Measurements from ENCODE around the gene MEMO1.
A peak's percentile ranks its signal among the peaks of the same experiment; 100 is the strongest.
"Not testable (repeated sequence)": the region's sequence is repeated elsewhere in the genome, so short reads cannot be mapped to it uniquely, and the experiment has no call there.

The MEMO1 gene

DNA sequence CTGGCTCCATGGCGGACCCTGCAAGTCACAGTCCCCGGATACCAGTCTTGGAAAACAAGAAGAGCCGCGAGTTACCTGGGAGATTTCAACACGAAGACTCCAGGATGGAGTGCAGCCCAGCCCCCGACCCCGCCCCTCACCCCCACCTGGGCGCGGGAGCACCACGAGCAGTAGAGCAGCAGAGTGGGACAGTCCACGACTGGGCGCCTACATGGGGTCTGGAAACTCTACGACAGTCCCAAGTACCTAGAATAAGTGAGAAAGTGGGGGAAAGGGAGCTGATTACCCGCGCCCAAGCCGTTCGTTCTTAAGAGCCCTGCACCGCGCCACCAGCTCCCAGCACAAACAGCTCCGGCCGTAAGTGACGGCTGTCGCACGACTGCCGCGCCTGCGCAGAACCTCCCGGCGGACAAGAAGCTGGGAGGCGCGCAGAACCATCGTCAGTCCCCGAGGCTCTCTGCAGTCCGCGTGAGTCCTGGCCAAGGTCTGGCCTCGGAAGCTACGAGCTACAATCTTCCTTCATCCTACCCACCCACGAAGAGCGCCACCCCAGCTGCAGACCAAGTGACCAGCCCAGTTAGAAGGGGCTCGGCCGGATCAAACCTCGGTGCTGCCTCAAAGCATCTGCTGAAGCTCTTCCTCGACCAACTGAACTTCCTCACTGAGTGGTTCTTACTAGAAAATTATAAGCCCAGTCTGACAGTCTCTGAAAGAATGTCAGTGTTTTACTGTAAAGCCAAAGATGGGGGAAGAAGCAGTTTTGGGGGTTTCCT lies 28.8 kb upstream of the MEMO1 start, which contains the start of gene DPY30:
TSS of gene DPY30 (minus strand) at position 359 of the 773 bp plus-strand sequence. CDS start at position 10, 349 bp downstream.
- TF ChIP-seq MYC (IDR thresholded peaks at IDR 0.05; ENCODE audit: low read depth, low read length) (peak; percentile 79), CTCF (IDR thresholded peaks at IDR 0.05; ENCODE audit: low read depth, low read length) (no peak), POLR2A (IDR thresholded peaks at IDR 0.05; ENCODE audit: extremely low read depth, insufficient read length) (peak; percentile 99), MAX (IDR thresholded peaks at IDR 0.05; ENCODE audit: low read depth, low read length) (peak; percentile 58; the same call in 1 of the 2 replicates)
- DNase-seq (ENCODE audit: low read depth) = peak; percentile 97
- peak within 1 kb of the TSS; percentile 88 for H3K4me3 ChIP-seq (ENCODE audit: low read depth, low read length)

DNA sequence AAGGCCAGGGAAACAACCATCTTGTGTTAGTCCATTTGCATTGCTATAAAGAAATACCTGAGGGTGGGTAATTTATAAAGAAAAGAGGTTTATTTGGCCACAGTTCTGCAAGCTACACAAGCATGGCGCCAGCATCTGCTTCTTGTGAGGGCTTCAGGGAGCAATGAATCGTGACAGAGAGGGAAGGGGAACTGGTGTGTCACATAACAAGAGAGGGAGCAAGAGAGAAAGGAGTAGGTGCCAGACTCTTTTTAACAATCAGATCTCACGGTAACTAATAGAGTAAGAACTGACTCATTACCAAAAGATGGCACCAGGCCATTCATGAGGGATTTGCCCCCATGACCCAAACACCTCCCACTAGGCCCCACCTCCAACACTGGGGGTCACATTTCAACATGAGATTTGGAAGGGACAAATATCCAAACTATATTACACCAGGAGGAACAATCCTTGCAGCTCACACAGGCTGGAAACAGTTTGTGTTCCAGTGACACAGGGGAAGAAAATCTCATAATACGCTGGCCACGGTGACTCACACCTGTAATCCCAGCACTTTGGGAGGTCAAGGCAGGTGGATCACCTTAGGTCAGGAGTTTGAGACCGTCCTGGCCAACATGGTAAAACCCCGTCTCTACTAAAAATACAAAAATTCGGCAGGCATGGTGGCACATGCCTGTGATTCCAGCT lies 23.5 kb upstream of the MEMO1 start:
- peak; percentile 16 for DNase-seq (ENCODE audit: low read depth)
- H3K4me3 ChIP-seq (ENCODE audit: low read depth, low read length) = not testable (repeated sequence)

GRCh38 chr2:32018789-32019482 lies 8.1 kb upstream of the MEMO1 start:
- H3K4me3 ChIP-seq (ENCODE audit: low read depth, low read length); DNase-seq (ENCODE audit: low read depth): not testable (repeated sequence)

GRCh38 chr2:32012872-32013271 lies 2.1 kb upstream of the MEMO1 start:
- no peak overlapping the region for H3K4me3 ChIP-seq (ENCODE audit: low read depth, low read length)
- TF ChIP-seq MAX (IDR thresholded peaks at IDR 0.05; ENCODE audit: low read depth, low read length) = no peak
- TF ChIP-seq CTCF (IDR thresholded peaks at IDR 0.05; ENCODE audit: low read depth, low read length) = no peak
- TF ChIP-seq POLR2A (IDR thresholded peaks at IDR 0.05; ENCODE audit: extremely low read depth, insufficient read length) = no peak
- TF ChIP-seq MYC (IDR thresholded peaks at IDR 0.05; ENCODE audit: low read depth, low read length) = no peak
- no peak for DNase-seq (ENCODE audit: low read depth)

DNA sequence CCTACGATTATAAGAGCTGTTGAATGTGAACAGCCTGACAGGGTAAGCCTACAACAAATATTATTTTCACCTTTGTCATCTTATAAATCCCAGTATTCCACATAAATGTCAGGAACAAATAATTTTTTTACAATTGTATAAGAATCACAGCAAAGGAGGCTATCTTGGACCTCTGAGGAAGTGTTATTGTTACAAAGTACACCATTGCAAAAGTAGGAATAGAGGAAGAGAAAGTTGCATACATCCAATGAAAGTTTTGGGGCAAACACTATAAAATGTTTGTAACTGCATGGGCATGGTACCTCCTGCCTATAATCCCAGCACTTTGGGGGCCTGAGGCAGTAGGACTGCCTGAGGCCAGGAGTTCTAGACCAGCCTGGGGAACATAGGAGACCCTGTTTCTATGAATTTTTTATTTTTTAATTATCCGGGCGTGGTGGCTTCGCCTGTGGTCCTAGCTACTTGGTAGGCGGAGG lies 715 bp upstream of the MEMO1 start:
- H3K4me3 ChIP-seq (ENCODE audit: low read depth, low read length) = peak overlapping the region; percentile 64
- DNase-seq (ENCODE audit: low read depth) = peak; percentile 57
- no peak for TF ChIP-seq CTCF (IDR thresholded peaks at IDR 0.05; ENCODE audit: low read depth, low read length)
- no peak for TF ChIP-seq MYC (IDR thresholded peaks at IDR 0.05; ENCODE audit: low read depth, low read length)
- no peak for TF ChIP-seq MAX (IDR thresholded peaks at IDR 0.05; ENCODE audit: low read depth, low read length)
- no peak for TF ChIP-seq POLR2A (IDR thresholded peaks at IDR 0.05; ENCODE audit: extremely low read depth, insufficient read length)

DNA sequence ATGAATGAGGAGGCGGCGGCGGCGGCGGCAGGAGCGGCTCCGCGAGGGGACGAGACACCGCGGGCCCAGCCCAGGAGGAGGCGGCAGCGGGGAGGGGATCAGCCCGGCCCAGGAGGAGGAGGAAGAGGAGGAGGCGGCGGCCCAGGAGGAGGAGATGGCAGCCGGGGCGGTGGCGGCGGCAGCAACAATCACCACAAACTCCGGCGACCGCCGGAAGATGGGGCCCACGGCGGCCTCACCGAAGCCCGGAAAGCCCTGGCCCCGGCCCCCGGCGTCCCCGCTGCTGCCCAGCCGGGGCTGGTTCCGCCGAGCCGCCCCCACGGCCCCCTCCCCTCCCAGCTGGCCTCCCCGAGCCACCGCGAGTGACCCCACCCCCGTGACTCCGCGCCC lies 533 bp downstream of the MEMO1 start:
- DNase-seq (ENCODE audit: low read depth) = peak; percentile 85
- not testable (repeated sequence) for H3K4me3 ChIP-seq (ENCODE audit: low read depth, low read length)

DNA sequence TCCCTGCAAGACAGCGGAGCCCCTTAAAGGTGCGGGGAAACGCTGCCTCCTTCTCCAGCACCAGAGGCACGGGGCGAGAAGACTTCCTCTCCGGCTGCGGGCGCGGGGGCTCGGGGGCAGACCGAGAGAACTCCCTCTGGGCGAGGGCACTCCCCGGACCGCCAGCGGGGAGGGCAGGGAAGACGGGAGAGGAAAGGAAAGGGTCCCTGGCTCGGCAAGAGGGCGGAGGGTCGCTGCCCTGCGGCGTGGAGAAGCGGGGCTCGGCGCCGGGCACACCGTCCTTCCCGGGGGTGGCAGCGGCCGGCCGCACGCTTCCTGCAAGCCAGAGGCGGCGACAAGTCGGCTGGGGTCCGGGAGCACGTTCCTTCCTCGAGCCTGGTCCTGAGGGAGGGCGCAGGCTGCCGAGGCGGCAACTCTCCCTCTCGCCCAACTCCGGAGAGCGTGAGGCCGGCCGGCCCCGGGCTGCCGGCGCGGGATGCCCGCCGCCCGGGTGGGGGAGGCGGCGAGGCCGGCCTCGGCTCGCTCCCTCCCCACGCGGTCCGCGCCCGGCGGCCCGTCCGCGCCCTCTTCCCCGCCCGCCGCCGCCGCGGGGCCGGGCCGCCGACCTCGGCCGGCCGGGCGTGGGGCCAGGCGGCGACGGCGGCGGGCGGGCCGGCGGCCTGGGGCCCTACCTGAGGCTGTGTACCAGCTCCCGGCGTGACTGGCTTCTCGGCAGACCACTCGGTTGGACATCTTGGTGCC lies 1.1 kb downstream of the MEMO1 start:
- DNase-seq (ENCODE audit: low read depth) = peak; percentile 75
- peak overlapping the region; percentile 96 for H3K4me3 ChIP-seq (ENCODE audit: low read depth, low read length)
- TF ChIP-seq MYC (IDR thresholded peaks at IDR 0.05; ENCODE audit: low read depth, low read length) = no peak
- no peak for TF ChIP-seq CTCF (IDR thresholded peaks at IDR 0.05; ENCODE audit: low read depth, low read length)
- no peak for TF ChIP-seq POLR2A (IDR thresholded peaks at IDR 0.05; ENCODE audit: extremely low read depth, insufficient read length)
- no peak for TF ChIP-seq MAX (IDR thresholded peaks at IDR 0.05; ENCODE audit: low read depth, low read length)

Measured in NB4 (cell line).